ENCODE data around the gene GPC3. TPM values are rescaled to one million over a fixed set of nuclear protein-coding genes. Genes with fewer than 3 reads are reported as not detected.
"Not testable (repeated sequence)": the region's sequence is repeated elsewhere in the genome, so short reads cannot be mapped to it uniquely, and the experiment has no call there.

Gene GPC3
- total RNA-seq, 3 donors from 2014 or later = 0.46 to 0.82 (median 0.54) TPM

DNA sequence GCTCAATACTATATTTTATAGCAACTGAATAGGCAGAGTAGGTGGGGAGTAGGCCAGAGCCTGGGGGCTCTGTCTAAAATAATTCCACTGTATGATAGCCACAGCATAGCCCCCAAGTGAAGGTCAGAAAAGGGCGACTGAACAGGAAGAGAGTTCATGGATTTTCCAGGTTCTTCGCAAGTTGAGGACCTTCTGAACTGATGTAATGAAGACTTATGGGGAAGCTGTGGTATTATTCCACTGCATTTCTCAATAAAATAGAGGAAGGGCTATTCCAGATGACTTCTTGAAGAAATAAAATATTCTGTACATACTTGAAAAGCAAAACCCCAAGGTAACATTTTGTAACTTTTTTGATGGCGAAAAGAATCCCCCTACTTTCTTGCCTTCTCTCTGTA lies 338.7 kb downstream of the GPC3 start:
- no peaks in the 10 kb centered on the region for H3K27me3 Mint-ChIP-seq (ENCODE audit: low read depth)
- no peak for DNase-seq
- ATAC-seq = no peak
- H3K4me3 Mint-ChIP-seq = no peak overlapping the region
- no peaks in the 10 kb centered on the region for H3K36me3 Mint-ChIP-seq (ENCODE audit: insufficient read depth)
- H3K4me1 Mint-ChIP-seq (ENCODE audit: low read depth) = no peaks in the 10 kb centered on the region
- H3K9me3 Mint-ChIP-seq = no peaks in the 10 kb centered on the region

DNA sequence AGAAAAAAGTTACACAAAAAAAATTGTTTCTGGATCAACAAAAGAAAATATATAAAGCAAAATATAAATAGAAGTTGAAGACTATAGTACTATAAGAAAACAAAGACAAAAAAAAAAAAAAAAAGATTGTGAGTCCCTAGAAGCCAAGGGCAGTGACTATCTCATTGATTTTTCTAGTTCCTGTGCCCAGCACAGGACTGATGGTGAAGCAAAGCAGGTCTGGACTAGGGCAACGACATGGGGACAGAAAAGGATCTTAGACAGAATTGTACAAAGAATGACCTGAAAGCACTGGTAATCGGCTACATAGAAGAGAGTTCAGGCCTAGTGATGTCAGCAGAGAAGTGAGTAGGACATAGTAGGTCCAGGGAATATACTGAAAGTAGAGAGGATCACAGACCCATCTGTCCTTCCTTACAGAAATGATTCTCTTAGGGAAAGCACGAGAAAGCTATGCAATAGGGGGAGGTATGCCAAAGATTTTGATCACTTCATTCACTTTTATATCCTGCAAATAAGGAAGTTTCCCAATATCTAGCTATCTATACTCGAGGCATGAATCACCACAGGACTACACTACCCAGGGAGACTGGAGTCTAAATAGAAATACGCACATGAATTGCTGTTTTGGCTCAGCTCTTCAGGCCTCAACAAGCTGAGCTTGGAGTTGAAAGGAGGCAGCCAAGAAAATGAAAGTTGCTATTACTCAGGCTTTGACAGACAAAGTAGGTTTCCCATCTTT lies 339.2 kb downstream of the GPC3 start:
- H3K4me1 Mint-ChIP-seq (ENCODE audit: low read depth) = no peaks in the 10 kb centered on the region
- no peak overlapping the region for H3K4me3 Mint-ChIP-seq
- no peak for ATAC-seq
- DNase-seq = no peak
- H3K27me3 Mint-ChIP-seq (ENCODE audit: low read depth) = no peaks in the 10 kb centered on the region
- no peaks in the 10 kb centered on the region for H3K9me3 Mint-ChIP-seq
- no peaks in the 10 kb centered on the region for H3K36me3 Mint-ChIP-seq (ENCODE audit: insufficient read depth)

DNA sequence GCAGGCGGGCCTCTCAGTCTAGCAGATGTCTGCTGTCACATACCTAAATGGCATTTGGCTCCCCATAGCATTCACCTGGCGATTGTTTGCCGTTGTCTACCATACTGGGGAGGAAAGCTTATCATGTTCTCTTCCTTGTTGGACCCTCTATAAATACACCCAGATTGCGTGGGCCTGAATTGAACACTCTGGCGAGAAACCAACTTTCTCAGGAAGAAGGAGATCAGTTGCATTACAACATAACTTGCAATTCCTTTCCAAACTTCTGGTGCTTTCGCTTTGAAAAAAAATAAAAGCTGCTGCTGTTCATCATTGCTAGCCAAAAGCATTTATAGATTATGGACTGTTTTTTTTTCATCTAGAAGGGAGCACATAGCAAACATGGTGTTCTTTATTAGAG lies 340.1 kb downstream of the GPC3 start:
- H3K4me1 Mint-ChIP-seq (ENCODE audit: low read depth) = no peaks in the 10 kb centered on the region
- DNase-seq (no peak), ATAC-seq (no peak)
- H3K4me3 Mint-ChIP-seq = no peak overlapping the region
- H3K27me3 Mint-ChIP-seq (ENCODE audit: low read depth) = no peaks in the 10 kb centered on the region
- H3K9me3 Mint-ChIP-seq = no peaks in the 10 kb centered on the region
- no peaks in the 10 kb centered on the region for H3K36me3 Mint-ChIP-seq (ENCODE audit: insufficient read depth)

GRCh38 chrX:133640161-133641015 lies 345.0 kb downstream of the GPC3 start:
- ATAC-seq (no peak), DNase-seq (no peak)
- H3K4me3 Mint-ChIP-seq = no peak overlapping the region
- no peaks in the 10 kb centered on the region for H3K27me3 Mint-ChIP-seq (ENCODE audit: low read depth)
- no peaks in the 10 kb centered on the region for H3K4me1 Mint-ChIP-seq (ENCODE audit: low read depth)
- H3K36me3 Mint-ChIP-seq (ENCODE audit: insufficient read depth) = no peaks in the 10 kb centered on the region
- H3K9me3 Mint-ChIP-seq = no peaks in the 10 kb centered on the region

GRCh38 chrX:133639726-133640125 lies 345.7 kb downstream of the GPC3 start:
- no peak for ATAC-seq
- H3K27me3 Mint-ChIP-seq (ENCODE audit: low read depth) = no peaks in the 10 kb centered on the region
- H3K4me1 Mint-ChIP-seq (ENCODE audit: low read depth) = no peaks in the 10 kb centered on the region
- DNase-seq = no peak
- no peaks in the 10 kb centered on the region for H3K36me3 Mint-ChIP-seq (ENCODE audit: insufficient read depth)
- no peak overlapping the region for H3K4me3 Mint-ChIP-seq
- H3K9me3 Mint-ChIP-seq = no peaks in the 10 kb centered on the region

DNA sequence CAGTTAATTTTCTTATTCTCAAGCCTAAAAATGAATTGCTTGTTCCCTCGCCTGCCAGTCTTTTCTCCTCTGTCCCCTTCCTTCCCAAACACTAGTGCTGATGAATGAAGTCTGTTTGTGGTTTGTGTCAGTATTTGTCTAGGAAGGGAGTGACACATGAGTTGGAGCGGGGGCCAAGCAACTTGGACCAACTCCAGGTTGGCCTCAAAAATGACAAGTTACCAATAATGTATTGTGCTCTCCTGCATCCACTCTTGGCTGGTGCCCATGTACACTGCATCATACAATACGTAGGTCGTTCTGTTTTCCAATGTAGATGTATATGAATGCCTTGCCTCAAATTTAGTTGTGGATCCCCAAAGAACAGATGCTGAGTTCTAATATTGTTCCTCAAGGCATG lies 347.1 kb downstream of the GPC3 start:
- H3K4me3 Mint-ChIP-seq = no peak overlapping the region
- DNase-seq (no peak), ATAC-seq (no peak)
- H3K36me3 Mint-ChIP-seq (ENCODE audit: insufficient read depth) = no peaks in the 10 kb centered on the region
- H3K27me3 Mint-ChIP-seq (ENCODE audit: low read depth) = no peaks in the 10 kb centered on the region
- H3K4me1 Mint-ChIP-seq (ENCODE audit: low read depth) = no peaks in the 10 kb centered on the region
- no peaks in the 10 kb centered on the region for H3K9me3 Mint-ChIP-seq

DNA sequence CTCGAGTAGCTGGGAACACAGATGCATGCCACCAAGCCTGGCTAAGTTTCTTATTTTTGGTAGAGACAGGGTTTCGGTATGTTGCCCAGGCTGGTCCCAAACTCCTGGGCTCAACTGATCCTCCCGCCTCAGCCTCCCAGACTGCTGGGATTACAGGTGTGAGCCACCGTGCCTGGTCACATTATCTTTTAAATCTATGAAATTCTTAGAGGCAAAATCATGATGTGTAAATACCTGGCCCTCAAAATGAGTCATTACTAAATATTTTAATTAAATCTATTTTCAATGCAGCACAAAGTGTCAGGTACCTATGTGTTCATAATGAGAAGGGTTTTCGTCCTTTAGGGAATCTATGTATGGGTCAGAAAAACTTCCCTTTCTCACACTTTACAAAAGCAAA lies 347.6 kb downstream of the GPC3 start:
- no peak for DNase-seq

DNA sequence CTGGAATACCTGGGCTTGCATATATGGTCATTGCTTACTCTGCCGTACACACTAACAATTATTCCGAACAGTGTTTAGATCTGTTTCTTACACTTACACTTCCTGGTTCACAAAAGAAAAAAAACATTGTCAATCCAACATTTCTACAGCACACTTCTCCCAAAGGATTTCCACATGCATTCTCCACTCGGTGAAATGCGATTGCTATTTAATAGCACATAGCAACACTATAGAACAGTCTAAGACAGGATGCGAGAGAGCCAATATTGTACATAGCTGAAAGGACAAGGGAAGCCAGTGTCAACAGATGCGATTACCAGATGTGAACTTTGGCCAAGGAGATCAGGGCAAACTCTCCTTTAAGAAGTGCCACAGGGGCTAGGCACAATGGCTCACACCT lies 349.4 kb downstream of the GPC3 start:
- Mint-ChIP-seq H3K4me1 (ENCODE audit: low read depth) (no peaks in the 10 kb centered on the region), H3K27me3 (ENCODE audit: low read depth) (no peaks in the 10 kb centered on the region), H3K36me3 (ENCODE audit: insufficient read depth) (no peaks in the 10 kb centered on the region), H3K9me3 (no peaks in the 10 kb centered on the region), H3K4me3 (no peak overlapping the region)
- no peak for ATAC-seq
- DNase-seq = no peak

More for the DNA sequence above, 347.6 kb downstream of the GPC3 start:
- no peaks in the 10 kb centered on the region for H3K4me1 Mint-ChIP-seq (ENCODE audit: low read depth)
- H3K27me3 Mint-ChIP-seq (ENCODE audit: low read depth) = no peaks in the 10 kb centered on the region
- ATAC-seq = no peak
- H3K4me3 Mint-ChIP-seq = no peak overlapping the region
- no peaks in the 10 kb centered on the region for H3K36me3 Mint-ChIP-seq (ENCODE audit: insufficient read depth)
- no peaks in the 10 kb centered on the region for H3K9me3 Mint-ChIP-seq

GRCh38 chrX:133634416-133634815 lies 351.0 kb downstream of the GPC3 start:
- no peaks in the 10 kb centered on the region for H3K36me3 Mint-ChIP-seq (ENCODE audit: insufficient read depth)
- H3K4me1 Mint-ChIP-seq (ENCODE audit: low read depth) = no peaks in the 10 kb centered on the region
- H3K27me3 Mint-ChIP-seq (ENCODE audit: low read depth) = no peaks in the 10 kb centered on the region
- no peaks in the 10 kb centered on the region for H3K9me3 Mint-ChIP-seq
- no peak overlapping the region for H3K4me3 Mint-ChIP-seq
- DNase-seq (no peak), ATAC-seq (no peak)

DNA sequence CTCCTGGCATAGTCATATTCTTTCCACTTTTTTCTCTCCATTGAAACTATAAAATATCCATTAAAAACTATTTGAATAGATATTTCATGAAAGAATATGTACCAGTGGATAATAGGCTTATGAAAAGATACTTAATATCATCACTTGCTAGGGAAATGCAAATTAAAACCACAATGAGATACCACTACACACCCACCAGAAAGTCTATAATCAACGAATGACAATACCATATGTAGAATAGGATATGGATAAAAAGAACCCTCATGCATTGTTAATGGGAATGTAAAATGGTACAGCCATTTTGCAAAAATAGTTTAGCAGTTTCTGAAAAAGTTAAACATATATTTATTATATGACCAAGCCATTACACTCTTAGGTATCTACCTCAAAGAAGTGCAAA lies 351.4 kb downstream of the GPC3 start:
- H3K36me3 Mint-ChIP-seq (ENCODE audit: insufficient read depth) = no peaks in the 10 kb centered on the region
- H3K27me3 Mint-ChIP-seq (ENCODE audit: low read depth) = no peaks in the 10 kb centered on the region
- H3K9me3 Mint-ChIP-seq = no peaks in the 10 kb centered on the region

DNA sequence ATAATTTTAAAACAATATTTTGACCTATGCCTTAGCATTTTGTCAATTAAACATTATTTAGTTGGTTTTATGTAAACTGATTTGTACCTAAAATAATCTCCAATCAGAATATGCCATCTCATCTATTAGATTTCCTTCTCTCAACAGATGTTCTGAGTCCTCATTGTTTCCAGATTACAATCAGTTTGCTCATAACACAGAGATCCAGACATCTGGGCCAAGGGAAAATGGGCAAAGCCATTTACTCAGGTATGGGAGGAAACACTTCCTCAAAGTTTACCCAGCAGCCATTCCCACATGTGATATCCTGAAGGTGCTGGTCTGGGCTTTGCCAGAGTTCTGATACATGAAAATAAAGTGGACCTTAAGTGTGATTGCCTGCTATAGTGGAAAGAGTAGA lies 352.2 kb downstream of the GPC3 start:
- no peaks in the 10 kb centered on the region for H3K36me3 Mint-ChIP-seq (ENCODE audit: insufficient read depth)
- DNase-seq = no peak
- no peak for ATAC-seq
- no peaks in the 10 kb centered on the region for H3K4me1 Mint-ChIP-seq (ENCODE audit: low read depth)
- no peaks in the 10 kb centered on the region for H3K27me3 Mint-ChIP-seq (ENCODE audit: low read depth)
- no peak overlapping the region for H3K4me3 Mint-ChIP-seq
- no peaks in the 10 kb centered on the region for H3K9me3 Mint-ChIP-seq

More for the DNA sequence above, 351.4 kb downstream of the GPC3 start:
- Mint-ChIP-seq H3K4me1 (ENCODE audit: low read depth) (no peaks in the 10 kb centered on the region), H3K4me3 (no peak overlapping the region)
- no peak for DNase-seq
- ATAC-seq = no peak

GRCh38 chrX:133630362-133630761 lies 355.0 kb downstream of the GPC3 start:
- Mint-ChIP-seq H3K4me3 (no peak overlapping the region), H3K27me3 (ENCODE audit: low read depth) (no peaks in the 10 kb centered on the region), H3K36me3 (ENCODE audit: insufficient read depth) (no peaks in the 10 kb centered on the region), H3K4me1 (ENCODE audit: low read depth) (no peaks in the 10 kb centered on the region), H3K9me3 (no peaks in the 10 kb centered on the region)
- ATAC-seq (no peak), DNase-seq (no peak)

DNA sequence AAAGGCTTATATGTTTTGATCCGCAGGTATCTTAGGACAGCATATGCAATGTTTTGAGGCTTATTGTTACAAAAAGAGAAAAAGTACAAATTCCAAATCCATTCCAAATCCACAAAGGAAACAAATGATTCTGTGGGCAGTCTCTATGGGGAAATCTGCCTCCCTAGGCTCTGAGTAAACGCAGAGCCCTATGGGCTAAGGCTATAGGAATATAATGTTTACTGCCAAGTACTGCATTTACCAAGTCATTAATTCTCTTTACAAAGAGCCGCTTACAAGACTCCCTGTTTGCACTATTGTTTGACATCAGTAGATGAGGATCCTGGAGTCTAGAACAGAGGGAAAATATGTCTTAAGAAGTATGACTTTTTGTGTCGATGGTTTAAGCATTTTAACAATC lies 357.7 kb downstream of the GPC3 start:
- Mint-ChIP-seq H3K4me3 (no peak overlapping the region), H3K4me1 (ENCODE audit: low read depth) (no peaks in the 10 kb centered on the region), H3K36me3 (ENCODE audit: insufficient read depth) (no peaks in the 10 kb centered on the region), H3K9me3 (no peaks in the 10 kb centered on the region), H3K27me3 (ENCODE audit: low read depth) (no peaks in the 10 kb centered on the region)
- DNase-seq (no peak), ATAC-seq (no peak)

- DNase-seq; ATAC-seq; H3K27me3 Mint-ChIP-seq (ENCODE audit: low read depth); H3K9me3 Mint-ChIP-seq; H3K36me3 Mint-ChIP-seq (ENCODE audit: insufficient read depth); H3K4me3 Mint-ChIP-seq; H3K4me1 Mint-ChIP-seq (ENCODE audit: low read depth): not testable (repeated sequence)
Observed at GRCh38 chrX:133621384-133621783, 364.0 kb downstream of the GPC3 start.

GRCh38 chrX:133611676-133612075 lies 373.7 kb downstream of the GPC3 start:
- DNase-seq = no peak
- no peak for ATAC-seq
- Mint-ChIP-seq H3K36me3 (ENCODE audit: insufficient read depth) (no peaks in the 10 kb centered on the region), H3K9me3 (peaks cover 14% of the 10 kb centered on the region), H3K27me3 (ENCODE audit: low read depth) (peaks cover 2% of the 10 kb centered on the region), H3K4me3 (no peak overlapping the region), H3K4me1 (ENCODE audit: low read depth) (no peaks in the 10 kb centered on the region)

Measured in activated T-cell treated with anti-CD3 and anti-CD28 coated beads, Interleukin-2, amount 50 U/mL, for 4 hours (primary cell).